Keratinocyte (primary cell): Measurements from ENCODE around the gene GOLIM4. TPM values are rescaled to one million over a fixed set of nuclear protein-coding genes. Genes with fewer than 3 reads are reported as not detected.

Experiments used
- DNase-seq: peaks from one replicate; pipeline ENCODE4 v3.0.0-alpha.2; 2011; ENCODE audit warnings: low read depth, missing footprints, low spot score
- FAIRE-seq: peaks from 2 replicates; lab custom pipeline; 2011; peaks lifted over from hg19 to GRCh38; lab: Jason Lieb, UNC
- H2AFZ ChIP-seq: 2 replicates; pipeline ENCODE4 v1.6.0; 2012; ENCODE audit warnings: low read length, control low read depth, inconsistent platforms; ENCODE audit not compliant: control insufficient read depth
- H3K27ac ChIP-seq: 2 replicates; pipeline ENCODE4 v1.5.1; 2011; ENCODE audit warnings: low read length; ENCODE audit not compliant: control insufficient read depth, insufficient read depth
- H3K27me3 ChIP-seq: 3 replicates; pipeline ENCODE4 v1.6.0; 2011; ENCODE audit warnings: low read length; ENCODE audit not compliant: control insufficient read depth, insufficient read depth; ENCODE audit errors: extremely low read depth
- H3K36me3 ChIP-seq, 2 experiments: 2 replicates in 1 of 2; 3 replicates in 1 of 2; pipeline ENCODE4 v1.5.1; 2011; ENCODE audit warnings: low read length in 2 of 2, mild to moderate bottlenecking in 1 of 2; ENCODE audit not compliant: control insufficient read depth in 2 of 2, insufficient read depth in 2 of 2; ENCODE audit errors: extremely low read depth in 1 of 2
- H3K4me1 ChIP-seq: 3 replicates; pipeline ENCODE4 v1.5.1; 2011; ENCODE audit warnings: low read length; ENCODE audit not compliant: control insufficient read depth, insufficient read depth; ENCODE audit errors: extremely low read depth
- H3K4me2 ChIP-seq: 3 replicates; pipeline ENCODE4 v1.6.0; 2011; ENCODE audit warnings: low read depth, low read length; ENCODE audit not compliant: control insufficient read depth, insufficient read depth; ENCODE audit errors: extremely low read depth
- H3K4me3 ChIP-seq, 3 experiments: fragments of 200-600 bp in 1 of 3; sonication (generic) in 1 of 3; 2 replicates in 2 of 3; 3 replicates in 1 of 3; pipeline ENCODE4 v1.5.1; 2011 to 2016; ENCODE audit warnings: low read length in 3 of 3, mild to moderate bottlenecking in 3 of 3, control low read depth in 2 of 3, inconsistent platforms in 1 of 3, low read depth in 1 of 3, mixed read lengths in 1 of 3, mixed run types in 1 of 3, moderate library complexity in 1 of 3; ENCODE audit not compliant: control insufficient read depth in 2 of 3, insufficient read depth in 2 of 3; ENCODE audit errors: extremely low read depth in 1 of 3
- H3K79me2 ChIP-seq: 2 replicates; pipeline ENCODE4 v1.6.0; 2012; ENCODE audit warnings: low read length; ENCODE audit not compliant: control insufficient read depth, insufficient read depth
- H3K9ac ChIP-seq: 3 replicates; pipeline ENCODE4 v1.6.0; 2011; ENCODE audit warnings: low read length; ENCODE audit not compliant: control insufficient read depth, insufficient read depth; ENCODE audit errors: extremely low read depth
- H3K9me1 ChIP-seq: 3 replicates; pipeline ENCODE4 v1.6.0; 2011; ENCODE audit warnings: low read length; ENCODE audit not compliant: control insufficient read depth, insufficient read depth; ENCODE audit errors: extremely low read depth
- H3K9me3 ChIP-seq: 2 replicates; pipeline ENCODE4 v1.5.1; 2012; ENCODE audit warnings: low read depth, low read length; ENCODE audit not compliant: control insufficient read depth
- H4K20me1 ChIP-seq: 3 replicates; pipeline ENCODE4 v1.6.0; 2011; ENCODE audit warnings: low read length; ENCODE audit not compliant: control insufficient read depth, insufficient read depth; ENCODE audit errors: extremely low read depth
- EZH2 ChIP-seq: IDR thresholded peaks from one replicate; pipeline ENCODE4 v1.6.1; 2012; ENCODE audit warnings: inconsistent platforms, mild to moderate bottlenecking, low read length, moderate library complexity
- dilution Hi-C: fragments of 300-500 bp; cut with MboI; formaldehyde crosslinking; loops from one replicate; pipeline ENCODE4 v1.7.0; 2020; ENCODE audit warnings: low sequenced_read_pairs; ENCODE audit not compliant: extremely low pct_ligation_motif_present
- polyA plus RNA-seq, 5 experiments: library from polyadenylated mRNA; depleted of rRNA in 3 of 5; stranded (reverse) in 3 of 5; stranded (forward) in 1 of 5; unstranded in 1 of 5; fragments of >200 nt; gene quantifications; 1 replicate in 1 of 5; 2 replicates in 3 of 5; 3 replicates in 1 of 5; pipeline versions ENCODE4 v1.2.1 to v1.2.3, GENCODE V29; 2011 to 2012; ENCODE audit warnings: missing spikeins in 2 of 5, low read depth in 1 of 5, low replicate concordance in 1 of 5
- TF ChIP-seq, protein P1 (sequence below), 3 experiments: IDR thresholded peaks in 1 of 3; conservative IDR thresholded peaks in 1 of 3; optimal IDR thresholded peaks in 1 of 3; 2 replicates in 2 of 3; 3 replicates in 1 of 3; pipeline versions ENCODE3 to v1.5.1; 2011; ENCODE audit warnings: low read length in 3 of 3, mild to moderate bottlenecking in 3 of 3, moderate library complexity in 2 of 3, control low read depth in 1 of 3, inconsistent platforms in 1 of 3; ENCODE audit not compliant: insufficient read depth in 2 of 3; ENCODE audit errors: extremely low read depth in 1 of 3

Gene GOLIM4
- polyA plus RNA-seq, 1 donor (not counting 4 experiments of a cell fraction or from before 2014, with no cell fraction given), result 13.4 TPM

DNA sequence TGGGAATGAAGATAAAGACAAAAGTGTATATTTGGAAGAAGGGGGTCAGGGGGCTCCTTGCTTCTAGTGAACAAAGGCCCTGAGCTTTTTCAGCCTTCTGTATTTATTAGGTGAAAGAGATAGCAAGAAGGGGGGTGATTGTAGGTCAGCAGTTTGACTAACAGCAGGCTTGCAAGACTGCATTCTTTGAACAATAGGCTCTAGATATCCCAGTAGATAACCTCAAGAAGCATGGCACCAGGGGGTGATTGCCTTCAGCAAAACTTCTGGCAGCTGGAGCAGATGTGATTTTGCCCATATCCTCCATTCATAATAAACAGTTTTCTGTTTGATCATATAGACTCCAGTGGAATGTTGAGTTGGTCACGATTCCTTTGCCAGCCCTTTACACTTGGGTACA, 31.7 kb upstream of the GOLIM4 start:
- no peak for FAIRE-seq
- H3K79me2 ChIP-seq, result no peaks in the 10 kb centered on the region
- TF ChIP-seq, protein P1, sequence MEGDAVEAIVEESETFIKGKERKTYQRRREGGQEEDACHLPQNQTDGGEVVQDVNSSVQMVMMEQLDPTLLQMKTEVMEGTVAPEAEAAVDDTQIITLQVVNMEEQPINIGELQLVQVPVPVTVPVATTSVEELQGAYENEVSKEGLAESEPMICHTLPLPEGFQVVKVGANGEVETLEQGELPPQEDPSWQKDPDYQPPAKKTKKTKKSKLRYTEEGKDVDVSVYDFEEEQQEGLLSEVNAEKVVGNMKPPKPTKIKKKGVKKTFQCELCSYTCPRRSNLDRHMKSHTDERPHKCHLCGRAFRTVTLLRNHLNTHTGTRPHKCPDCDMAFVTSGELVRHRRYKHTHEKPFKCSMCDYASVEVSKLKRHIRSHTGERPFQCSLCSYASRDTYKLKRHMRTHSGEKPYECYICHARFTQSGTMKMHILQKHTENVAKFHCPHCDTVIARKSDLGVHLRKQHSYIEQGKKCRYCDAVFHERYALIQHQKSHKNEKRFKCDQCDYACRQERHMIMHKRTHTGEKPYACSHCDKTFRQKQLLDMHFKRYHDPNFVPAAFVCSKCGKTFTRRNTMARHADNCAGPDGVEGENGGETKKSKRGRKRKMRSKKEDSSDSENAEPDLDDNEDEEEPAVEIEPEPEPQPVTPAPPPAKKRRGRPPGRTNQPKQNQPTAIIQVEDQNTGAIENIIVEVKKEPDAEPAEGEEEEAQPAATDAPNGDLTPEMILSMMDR (optimal IDR thresholded peaks at IDR 0.05 in 1 of 3, IDR thresholded peaks at IDR 0.05 in 1 of 3, conservative IDR thresholded peaks at IDR 0.05 in 1 of 3; ENCODE audit: extremely low read depth in 1 of 3, insufficient read depth in 2 of 3, low read length in 3 of 3), result no peak
- no peak for TF ChIP-seq EZH2

DNA sequence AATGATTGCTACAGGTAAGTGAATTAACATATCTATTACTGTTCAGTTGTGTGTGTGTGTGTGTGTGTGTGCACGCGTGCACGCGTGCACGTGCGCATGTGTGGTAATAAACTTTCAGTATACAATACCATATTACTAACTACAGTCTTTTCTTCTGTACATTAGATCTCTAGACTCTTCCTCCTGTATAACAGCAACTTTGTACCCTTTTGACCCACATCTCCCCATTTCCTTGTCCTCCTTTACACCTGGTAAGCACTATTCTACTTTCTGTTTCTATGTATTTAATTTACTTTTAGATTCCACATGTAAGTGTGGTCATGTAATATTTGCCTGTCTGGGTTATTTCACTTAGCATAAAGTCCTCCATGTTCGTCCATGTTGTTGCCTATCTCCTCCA, 29.1 kb upstream of the GOLIM4 start:
- no peak for DNase-seq

More for the DNA sequence above, 31.7 kb upstream of the GOLIM4 start:
- Histone ChIP-seq H3K4me2 (no peak overlapping the region), H3K27me3 (no peaks in the 10 kb centered on the region), H3K4me1 (no peaks in the 10 kb centered on the region), H2AFZ (no peak overlapping the region), H3K36me3 (no peaks in the 10 kb centered on the region), H3K4me3 (no peak overlapping the region), H3K9me1 (no peaks in the 10 kb centered on the region), H3K9ac (no peak overlapping the region), H3K27ac (no peak overlapping the region), H3K9me3 (no peaks in the 10 kb centered on the region), H4K20me1 (no peaks in the 10 kb centered on the region)
- DNase-seq, result no peak
- dilution Hi-C loops, result no loop called here

More for the DNA sequence above, 29.1 kb upstream of the GOLIM4 start:
- Histone ChIP-seq H3K9ac (no peak overlapping the region), H3K4me3 (no peak overlapping the region), H3K36me3 (no peaks in the 10 kb centered on the region), H3K9me3 (no peaks in the 10 kb centered on the region), H3K27ac (no peak overlapping the region), H3K4me2 (no peak overlapping the region), H3K79me2 (no peaks in the 10 kb centered on the region), H3K27me3 (no peaks in the 10 kb centered on the region), H3K4me1 (no peaks in the 10 kb centered on the region), H2AFZ (no peak overlapping the region), H4K20me1 (no peaks in the 10 kb centered on the region), H3K9me1 (no peaks in the 10 kb centered on the region)
- dilution Hi-C loops, result no loop called here
- FAIRE-seq, result no peak
- no peak for TF ChIP-seq EZH2
- TF ChIP-seq, protein P1 (optimal IDR thresholded peaks at IDR 0.05 in 1 of 3, IDR thresholded peaks at IDR 0.05 in 1 of 3, conservative IDR thresholded peaks at IDR 0.05 in 1 of 3; ENCODE audit: extremely low read depth in 1 of 3, insufficient read depth in 2 of 3, low read length in 3 of 3), result no peak
